GM19238 (cell line): ENCODE data around the gene TANGO2.

Source experiments
- DNase-seq: peaks from one replicate; pipeline ENCODE4 v3.0.0; 2011; ENCODE audit warnings: low spot score; ENCODE audit not compliant: insufficient read length

Gene TANGO2

GRCh38 chr22:20040327-20041200 is 19.7 kb downstream of the TANGO2 start:
- DNase-seq, result no peak

- DNase-seq, result no peak
Observed at GRCh38 chr22:20043057-20043996, 22.4 kb downstream of the TANGO2 start.

- no peak for DNase-seq
Observed at GRCh38 chr22:20043997-20044342, 23.1 kb downstream of the TANGO2 start.

GRCh38 chr22:20044495-20045151 is 23.7 kb downstream of the TANGO2 start:
- DNase-seq, result no peak

- DNase-seq, result no peak
Observed at GRCh38 chr22:20046730-20047129, 25.8 kb downstream of the TANGO2 start.

- DNase-seq, result no peak
Observed at GRCh38 chr22:20051927-20052308, 31.0 kb downstream of the TANGO2 start.

GRCh38 chr22:20052309-20053259 is 31.7 kb downstream of the TANGO2 start:
- no peak for DNase-seq

GRCh38 chr22:20053407-20054033 is 32.6 kb downstream of the TANGO2 start:
- DNase-seq, result no peak

- DNase-seq, result no peak
Observed at GRCh38 chr22:20054034-20054427, 33.1 kb downstream of the TANGO2 start.

- DNase-seq, result no peak
Observed at GRCh38 chr22:20054485-20054884, 33.6 kb downstream of the TANGO2 start.

GRCh38 chr22:20055144-20055543 is 34.2 kb downstream of the TANGO2 start:
- DNase-seq, result no peak

GRCh38 chr22:20055654-20056053 is 34.7 kb downstream of the TANGO2 start:
- no peak for DNase-seq

GRCh38 chr22:20056161-20056560 is 35.3 kb downstream of the TANGO2 start:
- DNase-seq, result no peak

GRCh38 chr22:20056696-20057386 is 35.9 kb downstream of the TANGO2 start:
- no peak for DNase-seq

- no peak for DNase-seq
Observed at GRCh38 chr22:20057596-20058268, 36.8 kb downstream of the TANGO2 start.

GRCh38 chr22:20058989-20059770 is 38.3 kb downstream of the TANGO2 start:
- DNase-seq, result no peak

GRCh38 chr22:20060700-20061480 is 40.0 kb downstream of the TANGO2 start:
- no peak for DNase-seq
